ENCODE results near the gene BTNL2.
"Not testable (repeated sequence)": the region's sequence is repeated elsewhere in the genome, so short reads cannot be mapped to it uniquely, and the experiment has no call there.

- TF ChIP-seq CTCF (IDR thresholded peaks at IDR 0.05; ENCODE audit: borderline replicate concordance, extremely low read depth, low read length, poor library complexity, severe bottlenecking); EZH2 (IDR thresholded peaks at IDR 0.05; ENCODE audit: borderline replicate concordance, low read depth, low read length, severe bottlenecking): not testable (repeated sequence)
These were observed 27.0 kb upstream of the BTNL2 start for GRCh38 chr6:32433950-32434349.
